Coronary artery (tissue), 2 donors: ENCODE data around the gene DELE1.

Source experiments
- DNase-seq: peaks from one replicate; pipeline ENCODE4 v3.0.0-alpha.2; 2017; ENCODE audit warnings: low spot score
- H3K27ac ChIP-seq, 2 donors: fragments of 200-600 bp; sonication (generic); one replicate each; pipeline ENCODE4 v1.5.1; 2016 to 2019
- H3K4me3 ChIP-seq: fragments of 200-600 bp; sonication (generic); 2 replicates; pipeline ENCODE4 v1.5.1; 2016; ENCODE audit warnings: mild to moderate bottlenecking, moderate library complexity
- TF ChIP-seq, protein P1 (sequence below): fragments of 200-600 bp; sonication (generic); IDR thresholded peaks from one replicate; pipeline ENCODE4 v1.5.1; 2019; ENCODE audit warnings: antibody characterized with exemption

The DELE1 gene

DNA sequence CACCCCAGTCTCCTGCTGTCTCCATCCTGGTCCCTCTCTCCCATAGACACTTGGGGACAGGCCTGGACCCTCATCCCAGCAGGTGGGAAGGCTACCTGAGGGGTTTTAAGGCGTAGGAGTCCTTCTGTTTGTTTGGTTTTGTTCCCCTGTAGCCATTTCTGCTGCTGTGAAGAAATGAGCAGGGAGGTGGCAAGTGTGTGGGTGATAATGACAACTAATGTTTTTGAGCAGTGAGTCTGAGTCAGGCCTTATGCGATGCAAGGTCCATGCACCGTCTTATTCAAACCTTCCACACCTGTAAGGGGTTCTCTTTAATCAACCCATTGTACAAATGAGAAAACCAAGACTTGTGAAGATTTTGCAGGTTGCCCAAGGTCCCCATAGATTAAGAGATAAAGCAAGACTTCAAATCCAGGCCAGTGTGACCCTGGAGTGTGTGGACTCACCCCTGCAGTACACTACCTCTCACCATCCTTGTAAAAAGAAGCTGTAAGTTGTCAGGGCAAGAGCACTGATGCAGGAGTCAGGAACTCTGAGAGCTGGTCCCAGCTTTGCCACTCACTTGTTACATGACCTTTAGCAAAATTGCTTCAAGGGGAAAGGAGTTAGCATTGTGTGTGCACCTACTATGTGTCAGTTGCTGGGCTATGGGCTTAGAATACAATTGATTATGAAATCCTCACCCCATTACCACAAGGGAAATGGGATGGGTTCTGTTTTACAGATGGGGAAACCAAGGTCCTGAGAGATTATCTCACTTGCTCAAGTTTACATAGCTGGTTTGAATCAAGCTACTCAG lies 26.7 kb downstream of the DELE1 start:
- Histone ChIP-seq H3K4me3 (no peak overlapping the region), H3K27ac (no peak overlapping the region)
- no peak for DNase-seq
- TF ChIP-seq, protein P1, sequence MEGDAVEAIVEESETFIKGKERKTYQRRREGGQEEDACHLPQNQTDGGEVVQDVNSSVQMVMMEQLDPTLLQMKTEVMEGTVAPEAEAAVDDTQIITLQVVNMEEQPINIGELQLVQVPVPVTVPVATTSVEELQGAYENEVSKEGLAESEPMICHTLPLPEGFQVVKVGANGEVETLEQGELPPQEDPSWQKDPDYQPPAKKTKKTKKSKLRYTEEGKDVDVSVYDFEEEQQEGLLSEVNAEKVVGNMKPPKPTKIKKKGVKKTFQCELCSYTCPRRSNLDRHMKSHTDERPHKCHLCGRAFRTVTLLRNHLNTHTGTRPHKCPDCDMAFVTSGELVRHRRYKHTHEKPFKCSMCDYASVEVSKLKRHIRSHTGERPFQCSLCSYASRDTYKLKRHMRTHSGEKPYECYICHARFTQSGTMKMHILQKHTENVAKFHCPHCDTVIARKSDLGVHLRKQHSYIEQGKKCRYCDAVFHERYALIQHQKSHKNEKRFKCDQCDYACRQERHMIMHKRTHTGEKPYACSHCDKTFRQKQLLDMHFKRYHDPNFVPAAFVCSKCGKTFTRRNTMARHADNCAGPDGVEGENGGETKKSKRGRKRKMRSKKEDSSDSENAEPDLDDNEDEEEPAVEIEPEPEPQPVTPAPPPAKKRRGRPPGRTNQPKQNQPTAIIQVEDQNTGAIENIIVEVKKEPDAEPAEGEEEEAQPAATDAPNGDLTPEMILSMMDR = no peak

DNA sequence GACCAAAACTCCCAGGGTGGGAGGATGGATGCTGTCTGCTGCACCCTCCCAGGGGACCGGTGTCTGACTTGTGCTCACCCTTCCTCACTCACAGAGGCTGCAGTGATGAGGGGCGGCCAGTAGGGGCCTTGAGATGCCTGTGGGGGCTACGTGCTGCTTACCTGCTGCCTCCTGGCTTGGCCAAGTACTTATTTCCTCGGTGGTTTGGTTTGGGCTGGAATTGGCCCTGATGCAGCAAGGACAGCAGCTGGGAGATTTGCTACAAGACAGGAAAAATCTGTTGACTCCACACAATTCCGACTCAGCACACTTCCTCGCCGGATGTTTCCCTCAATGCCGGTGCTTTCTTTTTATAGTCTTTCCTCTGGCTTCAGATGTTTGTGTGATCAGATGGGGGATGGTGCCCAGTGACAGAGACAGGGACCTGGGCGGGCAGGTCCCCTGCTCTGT lies 27.7 kb downstream of the DELE1 start:
- TF ChIP-seq, protein P1 = no peak
- no peak for DNase-seq
- Histone ChIP-seq H3K27ac (peak overlapping the region in 1 of 2 donors; percentile 60), H3K4me3 (peak overlapping the region; percentile 19)

DNA sequence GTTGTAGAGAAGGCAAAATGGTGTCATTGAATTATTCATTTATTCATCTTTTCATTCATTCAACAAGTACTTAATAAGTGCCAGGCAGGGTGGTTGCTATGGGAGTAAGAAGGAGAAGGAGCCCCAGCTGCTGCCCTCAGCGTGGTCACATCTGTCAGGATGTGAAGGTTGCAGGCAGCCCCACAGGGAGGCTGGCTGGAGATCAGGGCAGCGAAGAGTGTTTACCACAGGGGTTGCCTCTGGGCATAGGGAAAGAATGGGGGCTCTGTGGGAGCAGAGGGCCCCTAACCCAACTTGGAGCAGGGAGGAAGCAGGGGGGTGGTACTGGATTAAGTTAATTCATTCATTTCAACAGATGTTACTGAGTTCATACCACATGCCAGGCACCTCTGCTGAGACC lies 28.3 kb downstream of the DELE1 start:
- no peak overlapping the region for H3K4me3 ChIP-seq
- TF ChIP-seq, protein P1 = no peak
- DNase-seq = no peak
- peak overlapping the region in 1 of 2 donors; percentile 60 for H3K27ac ChIP-seq

DNA sequence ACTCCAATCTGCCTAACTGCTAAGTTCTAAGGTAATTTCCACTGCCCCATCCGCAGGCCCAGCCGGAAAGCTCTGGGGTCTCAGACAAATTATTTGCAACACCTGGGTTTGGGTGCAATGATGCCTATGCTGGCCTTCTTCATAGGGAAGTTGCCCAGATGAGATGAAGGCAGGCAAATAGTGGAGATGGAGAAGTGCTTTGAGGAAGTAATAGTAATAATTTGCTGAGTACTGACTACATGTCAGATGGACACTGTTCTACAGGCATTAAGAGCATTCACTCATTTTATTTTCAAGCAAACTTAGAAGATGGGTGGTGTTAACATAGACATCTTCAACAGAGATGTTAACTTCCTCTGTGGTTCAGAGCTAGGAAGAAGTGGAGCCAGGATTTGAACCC lies 30.5 kb downstream of the DELE1 start:
- Histone ChIP-seq H3K4me3 (peak overlapping the region; percentile 24), H3K27ac (peak overlapping the region in 1 of 2 donors; percentile 23)
- no peak for DNase-seq
- TF ChIP-seq, protein P1 = no peak

- peak overlapping the region; percentile 57 for H3K4me3 ChIP-seq
- H3K27ac ChIP-seq = peak overlapping the region in 1 of 2 donors; percentile 72
- TF ChIP-seq, protein P1 = no peak
- DNase-seq = no peak
Measured at GRCh38 chr5:141957367-141957996, 33.8 kb downstream of the DELE1 start.

DNA sequence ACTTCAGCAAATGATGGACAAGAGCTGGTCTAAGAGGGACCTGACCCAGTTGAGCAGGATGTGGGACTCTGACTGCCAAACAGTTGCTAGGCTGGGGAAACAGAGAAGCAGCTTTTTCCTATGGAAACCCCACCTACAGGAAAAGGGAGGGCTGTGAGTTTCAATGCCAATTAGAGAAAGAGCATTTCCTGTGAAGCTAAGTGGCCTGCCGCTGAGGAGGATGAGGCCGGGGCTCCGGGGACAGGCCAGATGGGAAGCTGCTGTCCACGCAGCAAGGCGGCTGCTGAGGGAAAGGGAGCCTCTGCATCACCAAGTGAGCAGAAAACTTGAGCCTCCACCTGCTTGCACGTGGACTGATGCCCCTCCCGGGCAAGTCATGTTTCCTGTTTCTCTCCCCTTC lies 34.4 kb downstream of the DELE1 start, which contains the start of gene PCDH12:
Gene PCDH12, minus strand, starts transcription at position 90 of the 400 bp plus-strand sequence. CDS start 351 bp downstream, outside the sequence.
- peak within 1 kb of the TSS; percentile 57 for H3K4me3 ChIP-seq
- no peak for DNase-seq

More for the DNA sequence above, 34.4 kb downstream of the DELE1 start, which contains the start of gene PCDH12:
- peak within 1 kb of the TSS in 1 of 2 donors; percentile 72 for H3K27ac ChIP-seq
- TF ChIP-seq, protein P1 = no peak
